GM19438 (cell line): ENCODE results near the gene ABCC8.

Experiments used
- ATAC-seq: cut with Tn5 transposase; IDR thresholded peaks from one replicate; pipeline ENCODE4 v1.9.1; 2021; ENCODE audit warnings: low read depth; ENCODE audit not compliant: unreplicated experiment

The ABCC8 gene

DNA sequence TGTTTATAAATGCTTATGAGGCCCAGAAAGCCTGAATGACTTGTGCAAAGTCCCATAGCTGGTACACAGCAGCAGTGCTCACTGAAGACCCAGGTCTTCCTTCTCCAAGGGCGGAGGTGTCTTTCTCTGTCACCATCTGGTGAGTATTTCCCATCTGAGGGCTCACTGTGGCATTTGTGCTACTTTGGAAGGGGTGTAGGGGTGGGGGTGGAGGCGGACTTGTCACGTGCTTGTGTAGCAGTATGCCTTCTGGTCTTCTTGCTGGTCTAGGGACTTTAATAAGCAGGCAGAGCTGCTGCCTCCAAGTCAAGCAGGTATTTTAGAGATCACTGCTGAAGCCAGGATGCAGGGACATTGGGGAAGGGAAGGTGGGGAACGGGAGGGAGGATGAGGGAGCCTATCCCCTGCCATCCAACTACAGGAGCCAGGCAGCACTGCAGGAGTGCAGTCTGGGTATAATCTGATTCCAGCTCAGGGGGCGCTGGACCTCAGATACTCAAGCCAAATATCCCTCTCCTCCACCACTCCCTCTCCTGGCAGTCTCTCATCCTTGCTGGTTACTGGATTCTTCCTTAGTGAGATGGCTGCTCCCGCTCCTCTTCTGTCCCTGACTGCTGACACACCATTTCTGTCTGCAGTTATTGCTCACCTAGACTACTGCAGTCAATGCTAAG lies 3.4 kb downstream of the ABCC8 start:
- no peak for ATAC-seq

DNA sequence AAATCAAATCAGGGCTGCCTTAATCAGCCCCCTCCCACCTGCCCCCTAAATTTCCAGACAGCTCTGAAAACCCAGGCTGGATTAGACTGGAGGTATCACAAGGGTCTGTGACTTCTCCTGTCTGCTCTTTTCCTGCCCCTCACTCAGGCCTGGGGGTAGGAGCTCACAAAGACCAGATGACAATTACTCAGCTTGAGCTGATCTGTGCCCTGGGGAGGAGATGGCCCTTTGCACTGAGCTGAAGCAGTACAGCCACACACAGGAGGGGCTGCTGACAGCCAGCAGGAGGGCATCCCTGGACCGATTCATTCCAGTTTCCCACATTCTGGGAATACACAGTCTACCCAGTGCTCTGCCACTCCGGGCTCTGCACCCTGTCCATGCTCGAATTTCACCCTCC lies 4.2 kb downstream of the ABCC8 start:
- no peak for ATAC-seq

GRCh38 chr11:17471501-17471900 lies 5.1 kb downstream of the ABCC8 start:
- ATAC-seq = no peak

- no peak for ATAC-seq
These were observed 6.6 kb downstream of the ABCC8 start for GRCh38 chr11:17469998-17470397.

GRCh38 chr11:17468122-17468521 lies 8.5 kb downstream of the ABCC8 start:
- ATAC-seq = no peak

GRCh38 chr11:17463546-17464174 lies 13.0 kb downstream of the ABCC8 start:
- ATAC-seq = no peak

DNA sequence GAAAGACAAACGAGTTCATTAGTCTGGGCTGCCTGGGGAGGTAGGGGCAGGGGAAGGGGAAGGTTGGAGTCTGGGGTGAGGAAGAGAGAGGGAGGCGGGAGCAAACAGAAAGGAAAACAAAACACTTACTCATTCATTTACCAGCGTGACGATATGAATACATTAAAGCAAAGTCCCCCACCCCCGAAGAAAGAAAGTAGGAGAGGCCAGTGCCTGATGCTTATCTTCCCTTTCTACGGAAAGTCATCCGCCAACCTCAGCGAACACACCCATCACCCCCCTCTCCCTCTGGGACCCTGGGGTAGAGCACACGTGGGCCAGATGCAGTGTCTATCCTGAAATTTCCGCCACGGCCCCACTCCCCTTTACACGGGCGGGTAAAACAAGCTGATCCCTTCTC lies 13.7 kb downstream of the ABCC8 start:
- no peak for ATAC-seq

GRCh38 chr11:17460406-17460805 lies 16.2 kb downstream of the ABCC8 start:
- no peak for ATAC-seq

- ATAC-seq = no peak
These were observed 17.3 kb downstream of the ABCC8 start for GRCh38 chr11:17459236-17459896.

DNA sequence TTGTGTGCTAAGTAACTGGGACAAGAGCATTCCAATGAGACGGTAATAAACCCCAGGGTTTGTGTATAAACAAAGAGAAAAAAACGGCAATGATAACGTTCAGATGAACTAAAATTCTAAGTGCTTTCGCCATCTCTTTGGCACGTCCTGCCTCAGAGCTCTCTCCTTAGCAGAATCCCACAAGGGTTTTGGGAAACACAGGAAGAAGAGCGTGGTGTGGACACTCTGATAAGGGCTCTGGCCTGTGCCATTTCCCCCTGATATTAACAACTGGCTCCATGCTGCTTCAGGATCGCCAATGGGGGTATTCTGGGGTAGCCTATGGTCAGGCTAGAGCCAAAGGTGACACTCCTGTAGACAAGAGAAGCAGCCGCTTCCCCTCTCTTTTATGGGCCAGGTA lies 18.4 kb downstream of the ABCC8 start:
- no peak for ATAC-seq

- no peak for ATAC-seq
These were observed 19.1 kb downstream of the ABCC8 start for GRCh38 chr11:17457396-17458173.

DNA sequence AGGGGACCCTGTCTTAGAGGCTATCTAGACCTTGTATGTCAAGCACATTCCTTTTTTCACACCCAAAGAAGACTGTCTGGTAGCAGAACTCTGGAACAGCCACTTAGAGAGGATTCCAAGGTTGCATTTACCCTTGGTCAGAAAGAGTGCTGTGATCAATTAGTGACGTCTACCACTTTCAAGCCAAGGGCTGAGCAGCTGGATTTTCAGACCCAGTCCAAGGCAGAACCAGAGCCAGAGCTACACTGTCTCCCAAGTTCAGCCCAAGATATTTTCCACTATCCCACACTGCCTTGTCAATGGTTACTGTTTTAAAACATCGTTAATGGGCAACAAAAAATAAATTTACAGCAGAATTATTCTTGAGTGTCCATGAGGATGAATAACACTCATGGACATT lies 24.0 kb downstream of the ABCC8 start:
- ATAC-seq = no peak

GRCh38 chr11:17449158-17449557 lies 27.5 kb downstream of the ABCC8 start:
- no peak for ATAC-seq

- no peak for ATAC-seq
These were observed 30.2 kb downstream of the ABCC8 start for GRCh38 chr11:17446482-17446881.

GRCh38 chr11:17445240-17445795 lies 31.3 kb downstream of the ABCC8 start:
- ATAC-seq = no peak

GRCh38 chr11:17443926-17444690 lies 32.5 kb downstream of the ABCC8 start:
- no peak for ATAC-seq

GRCh38 chr11:17443423-17443822 lies 33.2 kb downstream of the ABCC8 start:
- no peak for ATAC-seq

- ATAC-seq = no peak
These were observed 33.6 kb downstream of the ABCC8 start for GRCh38 chr11:17443000-17443399.

DNA sequence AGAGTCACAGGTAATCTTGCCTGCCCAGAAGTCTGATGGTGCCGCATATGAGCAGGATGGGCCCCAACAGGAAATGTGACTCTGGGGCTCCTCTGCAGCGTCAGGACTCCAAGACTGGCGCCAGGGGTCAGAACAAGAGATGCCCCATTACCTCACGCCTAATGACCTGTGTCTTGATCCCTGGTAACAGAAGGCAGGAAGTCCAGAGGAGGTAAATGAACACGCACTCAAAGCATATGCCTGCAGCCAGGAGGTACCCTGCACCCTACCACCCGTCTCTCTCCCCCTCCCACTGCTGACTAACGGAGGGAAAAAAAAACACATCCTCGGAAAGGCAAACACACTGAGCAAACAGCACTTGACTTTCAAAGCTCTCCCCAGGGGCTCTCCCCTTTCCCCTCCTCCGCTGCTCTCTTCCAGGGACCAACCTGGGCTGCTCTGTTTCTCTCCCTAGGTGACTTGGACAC lies 37.3 kb downstream of the ABCC8 start:
- ATAC-seq = no peak

- ATAC-seq = no peak
These were observed 39.3 kb downstream of the ABCC8 start for GRCh38 chr11:17437366-17437765.
